Right hindlimb (tissue), 1 donor: ENCODE data around the gene AFDN.

Source experiments
- DNase-seq: peaks from one replicate; pipeline ENCODE4 v3.0.0-alpha.2; 2018

AFDN gene

GRCh38 chr6:168007592-168008338, 181.1 kb downstream of the AFDN start:
- no peak for DNase-seq

DNA sequence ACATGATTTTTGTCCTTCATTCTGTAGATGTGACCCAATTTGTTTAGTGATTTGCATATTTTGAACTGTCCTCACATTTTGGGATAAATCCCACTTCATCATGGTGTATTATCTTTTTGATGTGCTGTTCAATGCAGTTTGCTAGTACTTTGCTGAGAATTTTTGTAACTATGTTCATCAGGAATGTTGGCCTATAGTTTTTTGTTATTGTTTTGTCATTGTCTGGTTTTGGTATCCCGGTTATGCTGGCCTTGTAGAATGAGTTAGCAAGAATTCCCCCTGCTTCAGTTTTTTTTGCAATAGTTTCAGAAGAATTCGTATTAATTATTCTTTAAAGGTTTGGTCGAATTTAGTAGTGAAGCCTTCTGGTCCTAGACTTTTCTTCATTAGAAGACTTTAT, 182.6 kb downstream of the AFDN start:
- no peak for DNase-seq

- no peak for DNase-seq
Observed at GRCh38 chr6:168011291-168011690, 184.6 kb downstream of the AFDN start.

- no peak for DNase-seq
Observed at GRCh38 chr6:168012431-168013249, 185.9 kb downstream of the AFDN start.

- no peak for DNase-seq
Observed at GRCh38 chr6:168013250-168013915, 186.7 kb downstream of the AFDN start.

DNA sequence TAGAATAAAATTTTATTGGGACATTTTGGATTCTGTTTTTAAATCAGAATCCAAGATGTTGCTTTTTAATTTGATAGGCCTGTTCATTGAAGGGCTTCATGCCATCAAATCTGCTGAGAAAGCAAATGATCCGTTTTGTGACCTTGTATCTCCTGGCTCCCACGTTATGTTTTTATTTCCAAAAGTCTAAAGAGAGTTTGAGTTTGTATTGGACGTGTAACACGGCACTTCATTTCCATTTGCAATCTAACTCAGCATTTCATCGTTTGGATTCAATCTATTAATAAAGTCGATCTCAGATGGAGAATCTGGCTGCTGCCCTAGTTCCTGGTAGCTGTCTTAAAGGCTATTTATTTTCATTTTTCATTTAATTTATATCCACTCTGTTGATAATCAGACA, 187.7 kb downstream of the AFDN start:
- no peak for DNase-seq

DNA sequence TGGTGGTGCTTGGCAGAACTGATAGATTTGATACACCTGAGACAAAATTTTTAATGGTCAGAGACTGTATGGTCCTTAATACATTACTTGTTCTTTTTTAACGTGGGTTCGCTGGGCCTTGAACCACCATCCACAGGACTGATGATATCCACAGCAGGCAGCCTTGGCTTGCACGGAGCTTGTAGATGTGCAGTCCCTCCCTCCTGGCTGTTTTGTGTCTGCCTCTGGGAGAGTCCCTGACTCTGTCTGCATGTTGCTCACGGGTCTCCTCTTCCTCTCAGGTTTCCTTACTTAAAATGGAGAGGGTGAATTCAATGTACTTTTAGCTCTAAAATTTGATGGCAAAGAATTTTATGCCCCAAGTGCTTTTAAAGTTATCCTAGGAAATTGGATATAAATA, 188.3 kb downstream of the AFDN start:
- DNase-seq = no peak

DNA sequence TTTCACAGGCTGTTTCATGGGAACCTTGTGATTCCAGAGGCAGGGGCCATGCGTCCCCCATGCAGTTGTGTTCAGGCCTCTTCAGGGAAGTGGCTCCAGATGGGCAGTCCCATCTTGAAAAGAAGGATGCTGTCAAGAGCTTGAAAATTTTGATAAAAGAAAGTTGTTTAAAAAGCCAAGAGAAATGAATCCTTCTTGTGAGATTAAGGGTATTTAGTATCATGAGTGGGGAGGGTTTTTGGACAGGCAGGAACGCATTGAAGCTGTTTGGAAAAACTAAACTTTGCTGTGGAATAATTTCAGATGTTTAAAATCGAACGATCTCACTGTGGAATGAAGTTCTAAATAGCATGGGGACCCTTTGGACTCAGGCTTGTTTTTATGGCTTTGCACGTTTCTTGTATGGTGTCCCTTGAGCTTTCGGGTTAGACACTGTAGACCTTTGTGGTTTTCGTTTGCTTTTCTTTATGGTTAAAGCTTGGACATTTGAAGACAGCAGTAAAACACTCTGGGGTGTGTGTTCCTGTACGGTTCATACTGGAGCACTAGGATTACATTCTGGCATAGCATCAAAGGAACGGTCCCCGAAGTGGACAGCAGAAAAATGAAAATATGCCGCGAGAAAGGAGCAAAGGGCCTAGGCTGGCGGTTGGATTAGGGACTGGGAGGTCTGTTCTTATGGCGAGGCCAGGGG, 188.9 kb downstream of the AFDN start:
- peak; percentile 59 for DNase-seq

GRCh38 chr6:168016176-168016620, 189.5 kb downstream of the AFDN start:
- DNase-seq = no peak

GRCh38 chr6:168016721-168017525, 190.2 kb downstream of the AFDN start:
- DNase-seq = no peak

DNA sequence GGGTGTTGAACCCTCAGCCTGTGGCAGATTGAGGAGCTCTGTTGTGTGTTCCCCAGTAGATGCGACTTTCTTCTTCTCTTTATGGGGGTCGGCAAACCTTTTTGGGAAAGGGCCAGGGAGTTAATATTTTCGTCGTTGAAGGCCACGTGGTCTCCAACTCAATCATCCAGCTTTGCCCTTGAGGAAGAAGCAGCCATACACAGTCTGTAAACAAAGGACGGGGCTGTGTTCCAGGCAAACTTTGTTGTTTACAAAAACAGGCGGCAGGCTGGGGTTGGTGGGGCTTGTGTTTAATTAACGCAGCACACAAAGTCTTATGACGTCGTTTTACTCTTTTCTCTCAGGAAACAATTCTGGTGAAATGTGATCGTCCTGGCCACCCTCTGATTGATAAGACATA, 190.9 kb downstream of the AFDN start:
- no peak for DNase-seq

DNA sequence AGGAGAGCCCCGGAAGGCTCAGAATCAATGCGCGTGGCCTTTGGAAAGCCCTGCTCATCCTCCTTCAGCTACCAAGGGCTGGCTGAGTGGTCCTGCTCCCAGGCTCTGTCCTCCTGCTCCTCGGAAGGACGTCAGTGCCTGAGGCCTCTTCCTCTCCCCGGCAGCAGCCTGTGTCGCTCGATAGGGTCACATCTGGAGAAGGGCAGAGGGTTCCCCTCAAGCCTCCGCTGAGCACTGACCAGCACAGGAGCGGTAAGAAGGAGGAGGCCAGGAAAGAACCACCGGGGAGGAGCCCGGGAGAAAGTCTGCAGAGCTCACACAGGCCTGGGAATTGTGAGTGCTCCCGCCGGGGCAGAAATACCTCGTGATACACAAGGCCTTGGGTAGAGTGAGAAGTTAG, 192.0 kb downstream of the AFDN start:
- no peak for DNase-seq

DNA sequence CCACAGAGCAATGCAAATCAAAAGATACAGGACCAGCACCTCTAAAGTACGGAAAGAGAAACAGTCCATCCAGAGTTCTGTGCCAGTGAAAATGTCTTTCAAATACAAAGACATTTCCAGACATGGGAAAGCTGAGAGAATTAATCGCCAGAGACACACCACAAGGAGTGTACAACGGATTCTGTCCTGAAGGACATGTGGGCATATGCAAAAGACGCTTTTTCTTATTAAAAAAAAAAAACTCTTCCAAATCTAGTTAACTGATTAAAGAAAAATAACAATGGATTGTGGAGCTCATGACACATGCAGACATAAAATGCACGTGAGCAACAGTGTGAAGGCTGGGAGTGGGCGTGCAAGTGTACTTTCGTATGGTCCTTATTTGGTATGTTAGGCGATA, 193.5 kb downstream of the AFDN start:
- no peak for DNase-seq

GRCh38 chr6:168021581-168021980, 194.9 kb downstream of the AFDN start:
- DNase-seq = no peak
